Mucosa of descending colon (tissue), 3 donors: ENCODE data around the gene ENOX2. TPM values are rescaled to one million over a fixed set of nuclear protein-coding genes. Genes with fewer than 3 reads are reported as not detected.

Experiments used
- ATAC-seq: fragments of 200-7000 bp; cut with Tn5 transposase; one replicate; pipeline ENCODE4 v1.9.1; 2020; ENCODE audit warnings: mild to moderate bottlenecking, moderate library complexity
- DNase-seq, 3 donors: peaks; one replicate each; pipeline ENCODE4 v3.0.0-alpha.2; 2020
- H3K36me3 ChIP-seq: fragments of 200-600 bp; one replicate; pipeline ENCODE4 v1.8.0; 2021; ENCODE audit warnings: low read depth, mild to moderate bottlenecking
- H3K4me1 ChIP-seq: fragments of 200-600 bp; one replicate; pipeline ENCODE4 v1.8.0; 2021; ENCODE audit warnings: low read depth, mild to moderate bottlenecking
- H3K4me3 ChIP-seq: fragments of 200-600 bp; one replicate; pipeline ENCODE4 v1.8.0; 2021; ENCODE audit warnings: mild to moderate bottlenecking
- H3K9me3 ChIP-seq: fragments of 200-600 bp; one replicate; pipeline ENCODE4 v1.8.0; 2021; ENCODE audit warnings: mild to moderate bottlenecking
- CTCF ChIP-seq: fragments of 200-600 bp; IDR thresholded peaks from one replicate; pipeline ENCODE4 v1.8.0; 2022; ENCODE audit warnings: antibody characterized with exemption, mild to moderate bottlenecking
- intact Hi-C, 2 donors: fragments of 100-400 bp; cut with DNase I in 1 of 2; cut with micrococcal nuclease in 1 of 2; formaldehyde crosslinking; loops; one replicate each; pipeline versions ENCODE4 v1.11.0 to v1.11.1; 2022; cut with DNase I, micrococcal nuclease
- total RNA-seq, 3 donors: library from RNA; stranded (reverse); fragmentation: NEBNext Ultra II Directional in 2 of 3; extraction: Animal tissue kit (Norgen Biotek cat#: 25700) in 2 of 3; gene quantifications; one replicate each; pipeline versions ENCODE4 v1.2.1 to v1.2.4, GENCODE V29; 2021 to 2023
- donor health status: DM: no; HTN: no; CAD: no; lungs with moderate emphysema.
- donor health status: DM: no; HTN: no; CAD: no.
- donor health status: DM: no; HTN: yes; CAD: no.

The ENOX2 gene
- total RNA-seq, 3 donors from 2014 or later, result 8.2 to 19.9 (median 11.5) TPM

GRCh38 chrX:130789793-130790192, 113.2 kb downstream of the ENOX2 start:
- H3K9me3 ChIP-seq, result no peaks in the 10 kb centered on the region
- no peak overlapping the region for H3K4me3 ChIP-seq
- intact Hi-C loops, result no loop called here
- H3K36me3 ChIP-seq, result no peaks in the 10 kb centered on the region
- TF ChIP-seq CTCF, result no peak
- ATAC-seq, result no peak
- H3K4me1 ChIP-seq, result no peaks in the 10 kb centered on the region
- DNase-seq, result no peak

DNA sequence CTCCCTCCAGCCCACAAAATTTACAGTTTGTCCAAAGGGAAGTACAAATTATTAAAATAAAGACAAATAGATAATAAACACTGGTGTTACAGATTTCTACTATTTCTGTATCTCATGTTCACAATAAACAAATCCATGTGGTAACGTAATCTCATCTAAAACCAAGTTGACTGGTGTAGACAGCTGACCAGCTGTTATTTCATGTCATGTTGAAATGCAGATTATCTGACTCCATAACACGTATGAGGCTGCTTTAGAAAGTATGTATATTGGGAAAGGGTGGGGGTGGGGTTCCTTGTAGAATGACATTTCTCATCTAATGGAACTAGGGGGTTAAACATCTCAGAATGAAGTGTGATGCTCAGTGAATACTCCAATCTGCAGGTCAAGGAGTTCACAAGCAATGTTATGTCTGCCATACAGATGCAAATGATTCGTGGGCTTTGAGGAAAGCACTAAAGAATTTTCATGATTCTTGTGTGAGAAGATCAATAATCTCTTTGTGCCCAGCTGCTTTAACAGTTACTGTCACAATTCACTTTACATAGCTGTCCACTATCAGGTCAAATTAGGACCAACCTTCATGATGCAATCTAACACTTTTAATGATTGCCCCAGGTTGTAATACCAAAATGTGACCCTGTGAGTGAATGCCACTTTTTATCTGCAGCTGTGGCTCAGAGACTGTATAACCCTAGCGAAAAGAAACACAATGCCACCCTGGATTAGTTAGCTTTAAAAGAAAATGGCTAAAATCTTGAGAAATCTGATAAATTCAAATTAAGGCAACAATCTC, 114.0 kb downstream of the ENOX2 start:
- intact Hi-C loops, result no loop called here
- no peak for TF ChIP-seq CTCF
- Histone ChIP-seq H3K36me3 (no peaks in the 10 kb centered on the region), H3K4me3 (no peak overlapping the region), H3K9me3 (no peaks in the 10 kb centered on the region), H3K4me1 (no peaks in the 10 kb centered on the region)
- no peak for ATAC-seq
- no peak for DNase-seq

GRCh38 chrX:130786030-130786429, 117.0 kb downstream of the ENOX2 start:
- H3K4me3 ChIP-seq, result no peak overlapping the region
- no peak for TF ChIP-seq CTCF
- no peaks in the 10 kb centered on the region for H3K9me3 ChIP-seq
- no peak for ATAC-seq
- H3K36me3 ChIP-seq, result no peaks in the 10 kb centered on the region
- no peak for DNase-seq
- no peaks in the 10 kb centered on the region for H3K4me1 ChIP-seq
- intact Hi-C loops, result no loop called here

DNA sequence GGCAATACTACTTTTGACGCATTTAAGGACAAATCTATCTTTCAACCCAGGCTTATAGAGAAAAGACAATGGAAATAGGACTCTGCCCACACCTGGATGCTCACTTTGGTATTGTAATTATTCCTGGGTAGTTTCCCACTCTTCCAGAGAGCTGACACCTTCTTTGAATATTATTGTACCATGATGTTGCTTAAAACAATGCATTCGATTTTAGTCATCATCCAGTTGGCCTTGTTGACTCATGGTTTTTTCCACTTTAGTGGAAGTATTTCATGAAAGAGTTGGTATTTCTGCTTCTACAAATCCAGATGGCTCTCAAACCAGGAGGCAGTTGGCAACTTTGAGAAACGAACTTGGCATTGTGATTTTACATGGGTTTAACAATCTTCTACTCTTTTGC, 124.2 kb downstream of the ENOX2 start:
- Histone ChIP-seq H3K36me3 (no peaks in the 10 kb centered on the region), H3K9me3 (no peaks in the 10 kb centered on the region), H3K4me1 (no peaks in the 10 kb centered on the region), H3K4me3 (no peak overlapping the region)
- intact Hi-C loops, result no loop called here
- ATAC-seq (no peak), DNase-seq (no peak)
- TF ChIP-seq CTCF, result no peak

GRCh38 chrX:130775849-130776248, 127.2 kb downstream of the ENOX2 start:
- ATAC-seq, result no peak

More at GRCh38 chrX:130775849-130776248, 127.2 kb downstream of the ENOX2 start:
- intact Hi-C loops, result no loop called here
- no peaks in the 10 kb centered on the region for H3K36me3 ChIP-seq
- TF ChIP-seq CTCF, result no peak
- H3K4me1 ChIP-seq, result no peaks in the 10 kb centered on the region
- H3K4me3 ChIP-seq, result no peak overlapping the region
- no peak for DNase-seq
- H3K9me3 ChIP-seq, result no peaks in the 10 kb centered on the region
